ENCODE measurements around the gene EPB41L5.

GRCh38 chr2:120012363-120012762 lies 514 bp upstream of the EPB41L5 start:
- TF ChIP-seq ZNF133 (CRISPR knock-in tag; IDR thresholded peaks at IDR 0.05) = no peak
- no peak for TF ChIP-seq MYC (IDR thresholded peaks at IDR 0.05; ENCODE audit: low read depth, low read length)
- no peak for TF ChIP-seq MYC (CRISPR knock-in tag; IDR thresholded peaks at IDR 0.05; ENCODE audit: borderline replicate concordance, low read depth)
- no peak for TF ChIP-seq POLR2A (conservative IDR thresholded peaks at IDR 0.05)
- TF ChIP-seq CHAMP1 (IDR thresholded peaks at IDR 0.05) = no peak
- no peak for TF ChIP-seq SMC3 (conservative IDR thresholded peaks at IDR 0.05; ENCODE audit: insufficient read depth, low read depth, low read length)
- no peak for TF ChIP-seq ZNF76 (CRISPR knock-in tag; IDR thresholded peaks at IDR 0.05; ENCODE audit: borderline replicate concordance)
- TF ChIP-seq FOXM1 (IDR thresholded peaks at IDR 0.05; ENCODE audit: low read depth) = no peak
- TF ChIP-seq FOXM1 (CRISPR knock-in tag; IDR thresholded peaks at IDR 0.05; ENCODE audit: low read depth) = no peak
- TF ChIP-seq BDP1 (IDR thresholded peaks at IDR 0.05; ENCODE audit: insufficient read depth, insufficient read length) = no peak
- no peak for TF ChIP-seq TFAM (CRISPR knock-in tag; conservative IDR thresholded peaks at IDR 0.05)
- TF ChIP-seq NCOA2 (IDR thresholded peaks at IDR 0.05; ENCODE audit: partially characterized antibody in 2 of 2) = no peak
